Measurements from ENCODE around the gene SYNGR3. TPM values are rescaled to one million over a fixed set of nuclear protein-coding genes. Genes with fewer than 3 reads are reported as not detected.
A peak's percentile ranks its signal among the peaks of the same experiment; 100 is the strongest.

The SYNGR3 gene
- total and polyA plus RNA-seq, 10 donors: 0.85 to 11.4 (median 2.8) TPM

GRCh38 chr16:2039274-2040031, 49.7 kb downstream of the SYNGR3 start:
- H3K4me3 ChIP-seq: peak overlapping the region in 1 of 8 donors; percentile 9
- H3K4me1 ChIP-seq: peaks cover 46 to 100% (median 77%) of the 10 kb centered on the region in 6 donors

GRCh38 chr16:2040041-2040786, 50.4 kb downstream of the SYNGR3 start:
- H3K4me1 ChIP-seq: peaks cover 50 to 100% (median 79%) of the 10 kb centered on the region in 6 donors
- WGBS, 5 donors: 82 to 94% (median 85%) methylated on average over 14 to 24 of the region's 24 CpGs
- peak overlapping the region; percentile 41 to 85 (median 76) for H3K27ac ChIP-seq
- peaks cover 0 to 40% (median 4%) of the 10 kb centered on the region in 6 donors for H3K36me3 ChIP-seq
- H3K27me3 ChIP-seq (replicated peaks in 1 of 7): peaks cover 0 to 7% (median 0%) of the 10 kb centered on the region in 7 donors
- TF ChIP-seq POLR2A (IDR thresholded peaks at IDR 0.05) (no peak), CTCF (IDR thresholded peaks at IDR 0.05 in 8 of 11, conservative IDR thresholded peaks at IDR 0.05 in 3 of 11) (no peak), POLR2AphosphoS5 (IDR thresholded peaks at IDR 0.05) (no peak)
- no peak for DNase-seq
- no peaks in the 10 kb centered on the region for H3K9me3 ChIP-seq
- intact Hi-C loops (cut with DNase I; ENCODE audit: low total_unique reads): no loop called here
- no peak overlapping the region for H3K4me3 ChIP-seq

More at GRCh38 chr16:2039274-2040031, 49.7 kb downstream of the SYNGR3 start:
- Histone ChIP-seq H3K36me3 (peaks cover 0 to 40% (median 4%) of the 10 kb centered on the region in 6 donors), H3K27ac (peak overlapping the region; percentile 60 to 85 (median 76)), H3K27me3 (replicated peaks in 1 of 7) (peaks cover 0 to 7% (median 0%) of the 10 kb centered on the region in 7 donors), H3K9me3 (no peaks in the 10 kb centered on the region)
- intact Hi-C loops (cut with DNase I; ENCODE audit: low total_unique reads): no loop called here
- peak; percentile 72 to 83 (median 80) for TF ChIP-seq POLR2AphosphoS5 (IDR thresholded peaks at IDR 0.05)
- TF ChIP-seq CTCF (IDR thresholded peaks at IDR 0.05 in 8 of 11, conservative IDR thresholded peaks at IDR 0.05 in 3 of 11): no peak
- DNase-seq: no peak
- 55 to 78% (median 58%) methylated on average over 23 to 29 of the region's 29 CpGs for WGBS, 5 donors

GRCh38 chr16:2040787-2041522, 51.2 kb downstream of the SYNGR3 start:
- WGBS, 5 donors: 78 to 85% (median 82%) methylated on average over 16 to 20 of the region's 20 CpGs
- Histone ChIP-seq H3K27me3 (replicated peaks in 1 of 7) (peaks cover 0 to 1% (median 0%) of the 10 kb centered on the region in 7 donors), H3K9me3 (no peaks in the 10 kb centered on the region), H3K4me1 (peaks cover 49 to 100% (median 80%) of the 10 kb centered on the region in 6 donors), H3K36me3 (peaks cover 0 to 44% (median 4%) of the 10 kb centered on the region in 6 donors), H3K27ac (peak overlapping the region in 5 of 8 donors; percentile 75 to 85 (median 79)), H3K4me3 (no peak overlapping the region)
- TF ChIP-seq POLR2AphosphoS5 (IDR thresholded peaks at IDR 0.05): peak; percentile 26 to 67 (median 54)
- no peak for TF ChIP-seq CTCF (IDR thresholded peaks at IDR 0.05 in 8 of 11, conservative IDR thresholded peaks at IDR 0.05 in 3 of 11)
- no peak for DNase-seq
- intact Hi-C loops (cut with DNase I; ENCODE audit: low total_unique reads): no loop called here

Measured in spleen (tissue), 11 donors.